Thoracic aorta (tissue), 2 donors: ENCODE measurements around the gene COQ7. TPM values are rescaled to one million over a fixed set of nuclear protein-coding genes. Genes with fewer than 3 reads are reported as not detected.

ENCODE experiments used
- ATAC-seq: fragments of 150-250 bp; one replicate; pipeline ENCODE4 v1.8.0; 2017; ENCODE audit warnings: low read depth; ENCODE audit not compliant: insufficient number of reproducible peaks, low FRiP score
- DNase-seq: peaks from one replicate; pipeline ENCODE4 v3.0.0-alpha.2; 2020; ENCODE audit warnings: low spot score
- H3K27ac ChIP-seq, 2 donors: fragments of 200-600 bp; sonication (generic); 1 replicate in 1 of 2; 2 replicates in 1 of 2; pipeline ENCODE4 v1.5.1; 2016; ENCODE audit warnings: mild to moderate bottlenecking in 2 of 2, moderate library complexity in 2 of 2
- H3K27me3 ChIP-seq: fragments of 200-600 bp; sonication (generic); replicated peaks from 2 replicates; pipeline ENCODE4 v1.6.0; 2016; ENCODE audit warnings: mild to moderate bottlenecking; ENCODE audit not compliant: insufficient read depth
- H3K36me3 ChIP-seq: fragments of 200-600 bp; sonication (generic); one replicate; pipeline ENCODE4 v1.5.1; 2016
- H3K4me1 ChIP-seq, 2 donors: fragments of 200-600 bp; sonication (generic); 1 replicate in 1 of 2; 2 replicates in 1 of 2; pipeline versions ENCODE4 v1.5.1 to v1.6.0; 2016; ENCODE audit warnings: low read depth in 2 of 2, mild to moderate bottlenecking in 1 of 2; ENCODE audit not compliant: control insufficient read depth in 1 of 2
- H3K4me3 ChIP-seq: fragments of 200-600 bp; sonication (generic); 2 replicates; pipeline ENCODE4 v1.5.1; 2016; ENCODE audit warnings: mild to moderate bottlenecking
- H3K9me3 ChIP-seq: fragments of 200-600 bp; sonication (generic); 2 replicates; pipeline ENCODE4 v1.5.1; 2016
- total RNA-seq, 2 donors: library from RNA; depleted of rRNA; stranded (reverse); fragments of >200 nt; gene quantifications; one replicate each; pipeline versions ENCODE4 v1.1.0 to v1.2.3, GENCODE V29; 2016
- TF ChIP-seq, protein P1 (sequence below): fragments of 200-600 bp; sonication (generic); IDR thresholded peaks from one replicate; pipeline ENCODE4 v1.5.1; 2019; ENCODE audit warnings: antibody characterized with exemption

The COQ7 gene
- total RNA-seq, 2 donors from 2014 or later: 15.4 to 18.3 TPM

- Histone ChIP-seq H3K27me3 (no peaks in the 10 kb centered on the region), H3K36me3 (no peaks in the 10 kb centered on the region), H3K4me1 (no peaks in the 10 kb centered on the region), H3K9me3 (no peaks in the 10 kb centered on the region), H3K4me3 (no peak overlapping the region), H3K27ac (no peak overlapping the region)
- TF ChIP-seq, protein P1, sequence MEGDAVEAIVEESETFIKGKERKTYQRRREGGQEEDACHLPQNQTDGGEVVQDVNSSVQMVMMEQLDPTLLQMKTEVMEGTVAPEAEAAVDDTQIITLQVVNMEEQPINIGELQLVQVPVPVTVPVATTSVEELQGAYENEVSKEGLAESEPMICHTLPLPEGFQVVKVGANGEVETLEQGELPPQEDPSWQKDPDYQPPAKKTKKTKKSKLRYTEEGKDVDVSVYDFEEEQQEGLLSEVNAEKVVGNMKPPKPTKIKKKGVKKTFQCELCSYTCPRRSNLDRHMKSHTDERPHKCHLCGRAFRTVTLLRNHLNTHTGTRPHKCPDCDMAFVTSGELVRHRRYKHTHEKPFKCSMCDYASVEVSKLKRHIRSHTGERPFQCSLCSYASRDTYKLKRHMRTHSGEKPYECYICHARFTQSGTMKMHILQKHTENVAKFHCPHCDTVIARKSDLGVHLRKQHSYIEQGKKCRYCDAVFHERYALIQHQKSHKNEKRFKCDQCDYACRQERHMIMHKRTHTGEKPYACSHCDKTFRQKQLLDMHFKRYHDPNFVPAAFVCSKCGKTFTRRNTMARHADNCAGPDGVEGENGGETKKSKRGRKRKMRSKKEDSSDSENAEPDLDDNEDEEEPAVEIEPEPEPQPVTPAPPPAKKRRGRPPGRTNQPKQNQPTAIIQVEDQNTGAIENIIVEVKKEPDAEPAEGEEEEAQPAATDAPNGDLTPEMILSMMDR: no peak
- no peak for ATAC-seq
- no peak for DNase-seq
These were observed 4.7 kb upstream of the COQ7 start for GRCh38 chr16:19062706-19063105.

GRCh38 chr16:19066988-19067348 lies 446 bp upstream of the COQ7 start:
- H3K4me1 ChIP-seq: peaks cover 4 to 14% of the 10 kb centered on the region in 2 donors
- TF ChIP-seq, protein P1: no peak
- H3K27ac ChIP-seq: peak overlapping the region; percentile 100
- peak overlapping the region; percentile 100 for H3K4me3 ChIP-seq
- no peaks in the 10 kb centered on the region for H3K27me3 ChIP-seq
- no peak for DNase-seq
- H3K9me3 ChIP-seq: no peaks in the 10 kb centered on the region
- no peaks in the 10 kb centered on the region for H3K36me3 ChIP-seq
- ATAC-seq: no peak

DNA sequence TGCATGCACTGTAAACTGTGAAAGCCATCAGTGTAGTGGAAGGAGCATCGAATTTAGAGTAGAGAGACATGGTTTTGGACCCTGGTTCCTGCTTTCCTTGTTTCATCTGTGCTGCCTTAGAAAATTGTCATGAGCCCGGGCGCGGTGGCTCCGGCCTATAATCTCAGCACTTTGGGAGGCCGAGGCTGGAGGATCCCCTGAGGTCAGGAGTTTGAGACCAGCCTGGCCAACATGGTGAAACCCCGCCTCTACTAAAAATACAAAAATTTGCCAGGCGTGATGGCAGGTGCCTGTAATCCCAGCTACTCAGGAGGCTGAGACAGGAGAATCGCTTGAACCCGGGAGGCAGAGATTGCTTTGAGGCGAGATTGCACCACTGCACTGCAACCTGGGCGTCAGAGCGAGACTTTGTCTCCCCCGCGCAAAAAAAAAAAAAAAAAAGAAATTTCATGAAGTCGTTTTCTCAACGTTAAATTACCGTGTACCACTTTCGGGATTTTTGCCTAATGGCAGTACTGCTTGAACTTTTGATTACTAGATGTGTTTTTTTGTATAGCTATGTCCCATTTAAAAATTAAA lies 912 bp downstream of the COQ7 start:
- TF ChIP-seq, protein P1: no peak
- H3K9me3 ChIP-seq: no peaks in the 10 kb centered on the region
- peaks cover 4 to 14% of the 10 kb centered on the region in 2 donors for H3K4me1 ChIP-seq
- peak overlapping the region; percentile 100 for H3K27ac ChIP-seq
- no peaks in the 10 kb centered on the region for H3K27me3 ChIP-seq
- DNase-seq (no peak), ATAC-seq (no peak)
- H3K4me3 ChIP-seq: peak overlapping the region; percentile 100
- no peaks in the 10 kb centered on the region for H3K36me3 ChIP-seq

DNA sequence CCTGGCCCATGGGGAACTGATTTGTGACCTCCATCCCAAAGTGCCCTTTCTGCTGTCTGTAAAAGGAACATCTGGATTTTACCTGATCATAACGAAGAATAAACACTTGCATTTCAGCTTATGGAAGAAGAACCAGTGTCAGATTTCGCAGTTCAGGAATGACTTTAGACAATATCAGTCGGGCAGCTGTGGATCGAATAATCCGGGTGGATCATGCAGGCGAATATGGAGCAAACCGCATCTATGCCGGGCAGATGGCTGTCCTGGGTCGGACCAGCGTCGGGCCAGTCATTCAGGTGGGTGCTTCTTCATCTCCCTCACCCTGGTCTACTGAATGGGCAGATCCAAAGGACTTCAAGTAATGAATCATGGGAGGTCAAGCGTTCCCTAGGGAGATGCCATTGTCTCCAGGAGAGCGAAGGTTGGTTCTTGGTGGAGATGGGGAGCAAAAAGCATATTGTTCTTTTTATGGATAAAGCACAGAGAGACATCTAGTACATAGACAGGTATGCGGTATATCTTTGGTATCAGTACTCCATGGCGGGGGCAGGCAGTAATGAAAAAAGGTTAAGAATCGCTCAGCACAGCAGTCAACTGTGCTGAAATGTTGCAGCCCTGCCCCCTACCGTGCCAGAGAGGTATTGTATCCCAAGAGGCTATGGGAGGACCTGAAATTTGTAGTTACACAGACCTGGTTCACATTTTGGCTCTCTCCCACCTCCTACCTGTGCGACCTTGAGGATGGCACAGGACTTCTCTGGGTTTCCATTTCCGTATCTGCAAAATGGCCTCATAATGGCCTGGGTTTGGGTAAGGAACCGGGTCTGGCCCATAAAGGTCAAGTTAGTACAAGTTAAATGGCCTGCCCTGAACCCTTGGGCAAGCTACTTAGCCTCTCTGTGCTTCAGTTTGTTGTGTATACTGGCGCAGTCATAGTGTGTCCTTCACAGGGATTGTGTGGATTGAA lies 4.7 kb downstream of the COQ7 start:
- no peak overlapping the region for H3K4me3 ChIP-seq
- H3K27ac ChIP-seq: no peak overlapping the region
- no peak for ATAC-seq
- H3K9me3 ChIP-seq: no peaks in the 10 kb centered on the region
- TF ChIP-seq, protein P1: peak; percentile 57
- no peaks in the 10 kb centered on the region for H3K27me3 ChIP-seq
- DNase-seq: no peak
- H3K36me3 ChIP-seq: peaks cover 8% of the 10 kb centered on the region
- peaks cover 4 to 14% of the 10 kb centered on the region in 2 donors for H3K4me1 ChIP-seq

DNA sequence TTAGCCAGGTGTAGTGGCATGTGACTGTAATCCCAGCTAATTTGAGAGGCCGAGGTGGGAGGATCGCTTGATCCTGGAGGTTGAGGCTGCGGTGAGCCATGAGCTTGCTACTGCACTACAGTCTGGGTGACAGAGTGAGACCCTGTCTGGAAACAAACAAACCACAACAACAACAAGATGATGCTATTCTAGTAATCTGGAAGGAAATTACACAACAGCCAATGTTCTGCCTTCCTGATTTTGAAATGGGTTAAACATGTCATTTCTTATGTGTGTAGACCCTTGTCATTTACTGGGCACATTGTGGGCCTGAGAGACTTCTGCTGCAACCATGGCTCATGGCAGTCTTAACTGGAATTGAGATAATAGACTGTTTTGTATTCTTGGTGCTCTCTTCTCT lies 5.9 kb downstream of the COQ7 start:
- Histone ChIP-seq H3K9me3 (no peaks in the 10 kb centered on the region), H3K27me3 (no peaks in the 10 kb centered on the region), H3K27ac (no peak overlapping the region), H3K36me3 (peaks cover 8% of the 10 kb centered on the region), H3K4me3 (no peak overlapping the region), H3K4me1 (peaks cover 4 to 12% of the 10 kb centered on the region in 2 donors)
- ATAC-seq (no peak), DNase-seq (no peak)
- TF ChIP-seq, protein P1: no peak
